B cell (primary cell): ENCODE measurements around the gene MS4A2. TPM values are rescaled to one million over a fixed set of nuclear protein-coding genes. Genes with fewer than 3 reads are reported as not detected.

ENCODE experiments used
- ATAC-seq: fragments of 200-7000 bp; cut with Tn5 transposase; one replicate; pipeline ENCODE4 v1.10.0; 2021; ENCODE audit warnings: low read depth, mild to moderate bottlenecking, moderate number of reproducible peaks, moderate library complexity
- CTCF ChIA-PET: fragments of 350-600 bp; sonication (Branson Sonifier 250); formaldehyde crosslinking; loops from one replicate; lab custom pipeline; 2021; ENCODE audit warnings: antibody characterized with exemption, inconsistent platforms; lab: Charles Lee
- POLR2A ChIA-PET: fragments of 350-600 bp; sonication (Branson Sonifier 250); formaldehyde crosslinking; loops from one replicate; lab custom pipeline; 2021; ENCODE audit warnings: antibody characterized with exemption; lab: Charles Lee
- DNase-seq: peaks from one replicate; pipeline ENCODE4 v3.0.0; 2013
- H2AFZ ChIP-seq: 2 replicates; pipeline ENCODE4 v1.6.1; 2012; ENCODE audit warnings: mild to moderate bottlenecking, low read depth, low read length; ENCODE audit not compliant: insufficient read depth, poor library complexity, severe bottlenecking
- H3K27ac ChIP-seq, 2 donors: 1 replicate in 1 of 2; 2 replicates in 1 of 2; pipeline ENCODE4 v1.5.1; 2012 to 2013; ENCODE audit warnings: low read length in 2 of 2, mild to moderate bottlenecking in 2 of 2, moderate library complexity in 1 of 2
- H3K27me3 ChIP-seq, 4 experiments: fragments of 200-600 bp in 1 of 4; sonication (generic) in 1 of 4; replicated peaks in 1 of 4; 1 replicate in 2 of 4; 2 replicates in 2 of 4; pipeline versions ENCODE4 v1.6.1 to v1.7.0; 2013 to 2016; ENCODE audit warnings: low read length in 3 of 4, mild to moderate bottlenecking in 2 of 4, mixed read lengths in 1 of 4, moderate library complexity in 1 of 4; ENCODE audit not compliant: insufficient read depth in 4 of 4, control insufficient read depth in 3 of 4; ENCODE audit errors: control extremely low read depth in 1 of 4
- H3K36me3 ChIP-seq, 2 experiments: replicated peaks in 1 of 2; 1 replicate in 1 of 2; 2 replicates in 1 of 2; pipeline versions ENCODE4 v1.6.1 to v1.7.1; 2013; ENCODE audit warnings: low read length in 1 of 2; ENCODE audit not compliant: insufficient read depth in 2 of 2, control insufficient read depth in 1 of 2; ENCODE audit errors: control extremely low read depth in 1 of 2, extremely low read depth in 1 of 2
- H3K4me1 ChIP-seq, 2 donors: fragments of 200-600 bp in 1 of 2; sonication (generic) in 1 of 2; 1 replicate in 1 of 2; 2 replicates in 1 of 2; pipeline versions ENCODE4 v1.5.1 to v1.6.1; 2013 to 2017; ENCODE audit warnings: low read length in 2 of 2; ENCODE audit not compliant: control insufficient read depth in 2 of 2, insufficient read depth in 2 of 2
- H3K4me2 ChIP-seq: replicated peaks from 2 replicates; pipeline ENCODE3; 2012; ENCODE audit warnings: mild to moderate bottlenecking, low read depth, low read length; ENCODE audit not compliant: poor library complexity, severe bottlenecking
- H3K4me3 ChIP-seq, 5 experiments: fragments of 200-600 bp in 1 of 5; sonication (generic) in 1 of 5; 1 replicate in 3 of 5; 2 replicates in 2 of 5; pipeline versions ENCODE4 v1.5.1 to v1.7.0; 2011 to 2016; ENCODE audit warnings: low read length in 4 of 5, mild to moderate bottlenecking in 4 of 5, low read depth in 2 of 5, control low read depth in 1 of 5, moderate library complexity in 1 of 5; ENCODE audit not compliant: insufficient read depth in 1 of 5; ENCODE audit errors: control extremely low read depth in 1 of 5, extremely low read depth in 1 of 5
- H3K79me2 ChIP-seq: fragments of 200-600 bp; sonication (generic); one replicate; pipeline ENCODE4 v1.6.0; 2016; ENCODE audit warnings: low read length; ENCODE audit not compliant: control insufficient read depth, insufficient read depth
- H3K9ac ChIP-seq: fragments of 200-600 bp; sonication (generic); 2 replicates; pipeline ENCODE4 v1.6.1; 2017; ENCODE audit warnings: mild to moderate bottlenecking, low read length, moderate library complexity
- H3K9me3 ChIP-seq, 3 donors: one replicate each; pipeline versions ENCODE4 v1.6.1 to v1.7.1; 2013; ENCODE audit warnings: low read length in 2 of 3; ENCODE audit not compliant: control insufficient read depth in 2 of 3, insufficient read depth in 1 of 3; ENCODE audit errors: control extremely low read depth in 1 of 3
- H4K20me1 ChIP-seq: 2 replicates; pipeline ENCODE4 v1.6.0; 2012; ENCODE audit warnings: mild to moderate bottlenecking, low read length; ENCODE audit not compliant: insufficient read depth, control insufficient read depth, poor library complexity, severe bottlenecking
- H3K27ac Mint-ChIP-seq: one replicate; pipeline ENCODE4 v1.8.0; 2021; ENCODE audit warnings: mixed read lengths
- H3K27me3 Mint-ChIP-seq: one replicate; pipeline ENCODE4 v1.8.0; 2021; ENCODE audit warnings: mixed read lengths
- H3K4me1 Mint-ChIP-seq: one replicate; pipeline ENCODE4 v1.8.0; 2021; ENCODE audit warnings: mixed read lengths
- H3K4me3 Mint-ChIP-seq: one replicate; pipeline ENCODE4 v1.8.0; 2021; ENCODE audit warnings: mixed read lengths
- H3K9me3 Mint-ChIP-seq: one replicate; pipeline ENCODE4 v1.8.0; 2022; ENCODE audit warnings: mixed read lengths; ENCODE audit not compliant: insufficient read depth
- EZH2 ChIP-seq: IDR thresholded peaks from 2 replicates; pipeline ENCODE4 v1.6.1; 2012; ENCODE audit warnings: borderline replicate concordance, low read depth, mild to moderate bottlenecking, moderate library complexity, low read length; ENCODE audit not compliant: insufficient read depth, poor library complexity, severe bottlenecking
- WGBS: methylation state at CpG from one replicate; pipeline ENCODE4 v1.1.5; 2013; ENCODE audit warnings: missing lambda C conversion rate; ENCODE audit not compliant: insufficient coverage; 5-methylcytosine and 5-hydroxymethylcytosine counted together
- intact Hi-C: fragments of 100-400 bp; cut with micrococcal nuclease; formaldehyde crosslinking; loops from one replicate; pipeline ENCODE4 v1.10.0; 2022
- polyA plus RNA-seq: library from polyadenylated mRNA; depleted of rRNA; stranded (reverse); fragments of >200 nt; gene quantifications from 2 replicates; pipeline ENCODE4 v1.2.3, GENCODE V29; 2012
- total RNA-seq, 2 donors: library from RNA; stranded (reverse); fragments of 120-200 nt in 1 of 2; gene quantifications; 1 replicate in 1 of 2; 2 replicates in 1 of 2; pipeline versions ENCODE4 v1.2.3 to v1.2.4, GENCODE V29; 2013 to 2022
- TF ChIP-seq, protein P1 (sequence below): fragments of 200-600 bp; IDR thresholded peaks from one replicate; pipeline ENCODE4 v1.8.0; 2022; ENCODE audit warnings: antibody characterized with exemption, mild to moderate bottlenecking

Gene MS4A2
- total and polyA plus RNA-seq, 2 donors (not counting 1 experiment from before 2014, with no cell fraction given), result not detected

DNA sequence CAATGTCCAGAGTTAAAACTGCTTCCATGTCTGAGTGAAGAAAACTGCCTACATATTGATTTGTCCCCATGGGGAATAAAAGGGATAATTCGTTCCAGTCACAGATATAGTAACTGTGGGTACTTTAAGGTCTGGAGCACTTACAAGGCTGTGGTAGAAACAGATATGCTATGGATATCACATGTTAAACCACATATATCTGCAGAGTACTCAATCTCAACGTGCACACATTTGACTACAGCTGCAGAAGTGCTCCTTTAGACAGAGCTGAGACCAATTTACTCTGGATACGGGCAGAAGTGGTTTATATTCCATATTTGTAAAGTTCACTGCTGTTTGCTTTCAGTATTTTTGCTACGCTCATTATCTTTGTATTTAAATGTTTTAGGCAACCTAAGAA is 9.7 kb upstream of the MS4A2 start:
- no peak overlapping the region for H3K27ac Mint-ChIP-seq
- ChIA-PET POLR2A (no interaction called here), CTCF (no interaction called here)
- intact Hi-C loops, result no loop called here
- H3K27me3 Mint-ChIP-seq, result peaks cover 14% of the 10 kb centered on the region
- H3K9me3 Mint-ChIP-seq, result peaks cover 2% of the 10 kb centered on the region
- Histone ChIP-seq H4K20me1 (no peaks in the 10 kb centered on the region), H3K9ac (no peak overlapping the region), H3K27me3 (no peaks in the 10 kb centered on the region), H3K4me3 (no peak overlapping the region), H2AFZ (no peak overlapping the region), H3K27ac (no peak overlapping the region), H3K9me3 (peaks cover 0 to 11% (median 0%) of the 10 kb centered on the region in 3 donors), H3K4me1 (no peaks in the 10 kb centered on the region), H3K36me3 (no peaks in the 10 kb centered on the region), H3K79me2 (no peaks in the 10 kb centered on the region), H3K4me2 (no peak overlapping the region)
- no peak for DNase-seq
- no peak for TF ChIP-seq EZH2
- TF ChIP-seq, protein P1, sequence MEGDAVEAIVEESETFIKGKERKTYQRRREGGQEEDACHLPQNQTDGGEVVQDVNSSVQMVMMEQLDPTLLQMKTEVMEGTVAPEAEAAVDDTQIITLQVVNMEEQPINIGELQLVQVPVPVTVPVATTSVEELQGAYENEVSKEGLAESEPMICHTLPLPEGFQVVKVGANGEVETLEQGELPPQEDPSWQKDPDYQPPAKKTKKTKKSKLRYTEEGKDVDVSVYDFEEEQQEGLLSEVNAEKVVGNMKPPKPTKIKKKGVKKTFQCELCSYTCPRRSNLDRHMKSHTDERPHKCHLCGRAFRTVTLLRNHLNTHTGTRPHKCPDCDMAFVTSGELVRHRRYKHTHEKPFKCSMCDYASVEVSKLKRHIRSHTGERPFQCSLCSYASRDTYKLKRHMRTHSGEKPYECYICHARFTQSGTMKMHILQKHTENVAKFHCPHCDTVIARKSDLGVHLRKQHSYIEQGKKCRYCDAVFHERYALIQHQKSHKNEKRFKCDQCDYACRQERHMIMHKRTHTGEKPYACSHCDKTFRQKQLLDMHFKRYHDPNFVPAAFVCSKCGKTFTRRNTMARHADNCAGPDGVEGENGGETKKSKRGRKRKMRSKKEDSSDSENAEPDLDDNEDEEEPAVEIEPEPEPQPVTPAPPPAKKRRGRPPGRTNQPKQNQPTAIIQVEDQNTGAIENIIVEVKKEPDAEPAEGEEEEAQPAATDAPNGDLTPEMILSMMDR, result no peak
- H3K4me1 Mint-ChIP-seq, result no peaks in the 10 kb centered on the region
- H3K4me3 Mint-ChIP-seq, result no peak overlapping the region
- no peak for ATAC-seq
- no CpG with 5 or more reads among the region's 4 CpGs for WGBS

DNA sequence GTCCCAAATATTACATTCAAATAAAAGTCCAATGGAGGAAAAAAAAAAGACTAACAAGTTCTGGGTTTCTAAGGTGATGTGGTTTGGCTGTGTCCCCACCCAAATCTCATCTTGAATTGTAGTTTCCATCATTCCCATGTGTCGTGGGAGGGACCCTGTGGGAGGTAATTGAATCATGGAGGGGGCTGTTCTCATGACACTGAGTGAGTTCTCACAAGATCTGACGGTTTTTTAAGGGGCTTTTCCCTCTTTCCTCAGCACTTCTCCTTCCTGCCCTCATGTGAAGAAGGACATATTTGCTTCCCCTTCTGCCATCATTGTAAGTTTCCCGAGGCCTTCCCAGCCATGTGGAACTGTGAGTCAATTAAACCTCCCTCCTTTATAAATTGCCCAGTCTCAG is 7.9 kb upstream of the MS4A2 start:
- intact Hi-C loops, result no loop called here
- Mint-ChIP-seq H3K27me3 (peaks cover 19% of the 10 kb centered on the region), H3K27ac (no peak overlapping the region), H3K4me3 (no peak overlapping the region), H3K9me3 (peaks cover 2% of the 10 kb centered on the region), H3K4me1 (no peaks in the 10 kb centered on the region)
- WGBS, result no CpG with 5 or more reads among the region's 3 CpGs
- Histone ChIP-seq H2AFZ (no peak overlapping the region), H3K9ac (no peak overlapping the region), H3K9me3 (peaks cover 0 to 8% (median 0%) of the 10 kb centered on the region in 3 donors), H3K36me3 (no peaks in the 10 kb centered on the region), H3K27ac (no peak overlapping the region), H4K20me1 (no peaks in the 10 kb centered on the region), H3K27me3 (peaks cover 0 to 4% (median 0%) of the 10 kb centered on the region in 4 experiments), H3K4me3 (no peak overlapping the region), H3K4me1 (no peaks in the 10 kb centered on the region), H3K4me2 (no peak overlapping the region), H3K79me2 (no peaks in the 10 kb centered on the region)
- DNase-seq (no peak), ATAC-seq (no peak)
- ChIA-PET POLR2A (no interaction called here), CTCF (no interaction called here)
- TF ChIP-seq EZH2, result no peak
- TF ChIP-seq, protein P1, result no peak
